ENCODE measurements around the gene LMCD1. TPM values are rescaled to one million over a fixed set of nuclear protein-coding genes. Genes with fewer than 3 reads are reported as not detected.

LMCD1 gene
- total RNA-seq, 2 experiments from 2014 or later: 0.47 TPM; not detected in 1

DNA sequence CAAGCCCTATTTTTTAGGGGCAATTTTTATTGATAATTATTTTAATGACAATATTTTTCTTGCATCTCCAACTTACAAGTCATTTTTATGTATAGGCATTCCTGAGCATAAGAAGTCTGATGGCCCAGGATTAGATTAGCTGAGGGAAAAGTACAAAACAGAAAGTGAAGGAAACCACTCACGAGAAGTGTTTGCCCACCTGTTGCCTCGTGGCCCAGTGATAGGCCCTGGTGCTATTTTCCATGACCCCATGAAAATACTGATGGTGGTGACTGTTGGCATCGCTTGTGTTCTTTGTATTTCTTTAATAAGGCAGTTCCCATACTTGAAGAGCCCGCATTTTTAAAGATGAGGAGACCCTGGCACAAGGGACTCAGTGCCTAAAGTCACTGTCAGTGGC, 7.9 kb upstream of the LMCD1 start:
- POLR2A ChIA-PET: no interaction called here
- CTCF ChIA-PET (ENCODE audit: unreplicated experiment): no interaction called here

DNA sequence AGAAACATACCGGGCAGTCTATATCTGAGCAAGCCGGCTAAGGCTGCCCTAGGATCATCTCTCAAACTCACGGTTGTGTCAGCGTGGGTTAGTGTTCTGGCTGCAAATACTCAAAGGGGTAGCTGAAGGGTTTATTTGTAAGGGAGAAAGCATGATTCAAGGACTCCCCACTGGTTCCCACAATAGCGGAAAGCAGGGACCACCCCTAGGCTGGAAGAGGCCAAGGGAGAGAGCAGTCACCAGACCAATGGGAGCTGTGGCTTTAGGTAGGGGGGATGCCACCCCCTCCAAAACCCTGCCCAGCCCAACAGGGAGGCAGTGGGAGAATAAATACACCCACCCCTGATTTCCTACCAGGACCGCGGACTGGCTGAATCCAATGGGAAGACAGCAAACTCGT, 7.3 kb upstream of the LMCD1 start:
- Histone ChIP-seq H2AFZ (ENCODE audit: low read length) (no peak overlapping the region), H3K36me3 (ENCODE audit: insufficient read depth, low read length) (no peaks in the 10 kb centered on the region), H3K79me2 (ENCODE audit: insufficient read depth, low read depth, low read length) (no peaks in the 10 kb centered on the region), H3K9me3 (ENCODE audit: low read length) (no peaks in the 10 kb centered on the region), H3K4me1 (ENCODE audit: insufficient read depth, low read length, poor library complexity, severe bottlenecking) (peaks cover 11% of the 10 kb centered on the region), H3K9me2 (ENCODE audit: insufficient read depth, low read length) (no peaks in the 10 kb centered on the region), H3K4me2 (ENCODE audit: low read length) (no peak overlapping the region), H3K27ac (ENCODE audit: low read depth, low read length, poor library complexity, severe bottlenecking) (no peak overlapping the region), H4K20me1 (ENCODE audit: insufficient read depth, low read length) (no peaks in the 10 kb centered on the region), H3K4me3 (ENCODE audit: low read depth, low read length, poor library complexity, severe bottlenecking) (no peak overlapping the region)
- DNase-seq (ENCODE audit: low spot score): no peak
- no peak for TF ChIP-seq EZH2phosphoT487 (IDR thresholded peaks at IDR 0.05; ENCODE audit: borderline replicate concordance, low read depth, low read length)
- TF ChIP-seq, protein P1, sequence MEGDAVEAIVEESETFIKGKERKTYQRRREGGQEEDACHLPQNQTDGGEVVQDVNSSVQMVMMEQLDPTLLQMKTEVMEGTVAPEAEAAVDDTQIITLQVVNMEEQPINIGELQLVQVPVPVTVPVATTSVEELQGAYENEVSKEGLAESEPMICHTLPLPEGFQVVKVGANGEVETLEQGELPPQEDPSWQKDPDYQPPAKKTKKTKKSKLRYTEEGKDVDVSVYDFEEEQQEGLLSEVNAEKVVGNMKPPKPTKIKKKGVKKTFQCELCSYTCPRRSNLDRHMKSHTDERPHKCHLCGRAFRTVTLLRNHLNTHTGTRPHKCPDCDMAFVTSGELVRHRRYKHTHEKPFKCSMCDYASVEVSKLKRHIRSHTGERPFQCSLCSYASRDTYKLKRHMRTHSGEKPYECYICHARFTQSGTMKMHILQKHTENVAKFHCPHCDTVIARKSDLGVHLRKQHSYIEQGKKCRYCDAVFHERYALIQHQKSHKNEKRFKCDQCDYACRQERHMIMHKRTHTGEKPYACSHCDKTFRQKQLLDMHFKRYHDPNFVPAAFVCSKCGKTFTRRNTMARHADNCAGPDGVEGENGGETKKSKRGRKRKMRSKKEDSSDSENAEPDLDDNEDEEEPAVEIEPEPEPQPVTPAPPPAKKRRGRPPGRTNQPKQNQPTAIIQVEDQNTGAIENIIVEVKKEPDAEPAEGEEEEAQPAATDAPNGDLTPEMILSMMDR (conservative IDR thresholded peaks at IDR 0.05; ENCODE audit: low read length): no peak
- intact Hi-C loops (cut with micrococcal nuclease; ENCODE audit: unreplicated experiment): no loop called here
- BruUV-seq (replicated peaks): no TSS peak
- CTCF ChIA-PET (ENCODE audit: unreplicated experiment): no interaction called here
- POLR2A ChIA-PET: no interaction called here

More for the DNA sequence above, 7.9 kb upstream of the LMCD1 start:
- no peak overlapping the region for H3K27ac ChIP-seq (ENCODE audit: low read depth, low read length, poor library complexity, severe bottlenecking)
- no peak overlapping the region for H2AFZ ChIP-seq (ENCODE audit: low read length)
- H3K9me3 ChIP-seq (ENCODE audit: low read length): no peaks in the 10 kb centered on the region
- H3K4me1 ChIP-seq (ENCODE audit: insufficient read depth, low read length, poor library complexity, severe bottlenecking): peaks cover 11% of the 10 kb centered on the region
- intact Hi-C loops (cut with micrococcal nuclease; ENCODE audit: unreplicated experiment): no loop called here
- H4K20me1 ChIP-seq (ENCODE audit: insufficient read depth, low read length): no peaks in the 10 kb centered on the region
- H3K9me2 ChIP-seq (ENCODE audit: insufficient read depth, low read length): no peaks in the 10 kb centered on the region
- H3K36me3 ChIP-seq (ENCODE audit: insufficient read depth, low read length): no peaks in the 10 kb centered on the region
- H3K4me2 ChIP-seq (ENCODE audit: low read length): no peak overlapping the region
- no peaks in the 10 kb centered on the region for H3K79me2 ChIP-seq (ENCODE audit: insufficient read depth, low read depth, low read length)
- TF ChIP-seq, protein P1 (conservative IDR thresholded peaks at IDR 0.05; ENCODE audit: low read length): no peak
- no peak for TF ChIP-seq EZH2phosphoT487 (IDR thresholded peaks at IDR 0.05; ENCODE audit: borderline replicate concordance, low read depth, low read length)
- no TSS peak for BruUV-seq (replicated peaks)
- H3K4me3 ChIP-seq (ENCODE audit: low read depth, low read length, poor library complexity, severe bottlenecking): no peak overlapping the region
- no peak for DNase-seq (ENCODE audit: low spot score)

DNA sequence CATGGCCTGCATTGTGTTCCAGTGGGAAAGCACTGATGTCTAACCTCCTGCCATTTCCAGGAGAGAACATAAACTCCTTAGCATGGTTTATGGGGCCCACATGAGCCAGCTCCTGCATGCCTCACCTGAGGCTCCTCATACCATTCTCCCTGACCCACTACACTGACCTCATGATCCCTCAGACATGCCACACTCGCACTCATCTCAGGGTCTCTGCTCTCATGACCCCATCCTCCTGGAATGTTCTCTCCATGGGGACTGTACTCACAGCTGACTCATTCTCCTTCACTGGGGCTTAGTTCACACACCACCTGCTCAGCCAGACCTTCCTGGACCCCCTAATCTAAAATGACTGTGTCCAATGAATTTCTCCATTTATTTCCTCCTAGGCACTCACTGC, 4.0 kb upstream of the LMCD1 start:
- no peaks in the 10 kb centered on the region for H4K20me1 ChIP-seq (ENCODE audit: insufficient read depth, low read length)
- H3K9me3 ChIP-seq (ENCODE audit: low read length): no peaks in the 10 kb centered on the region
- H3K36me3 ChIP-seq (ENCODE audit: insufficient read depth, low read length): no peaks in the 10 kb centered on the region
- no peak overlapping the region for H3K4me2 ChIP-seq (ENCODE audit: low read length)
- H3K79me2 ChIP-seq (ENCODE audit: insufficient read depth, low read depth, low read length): no peaks in the 10 kb centered on the region
- intact Hi-C loops (cut with micrococcal nuclease; ENCODE audit: unreplicated experiment): no loop called here
- H2AFZ ChIP-seq (ENCODE audit: low read length): no peak overlapping the region
- ChIA-PET CTCF (ENCODE audit: unreplicated experiment) (no interaction called here), POLR2A (interaction anchor here (1.9 kb wide), 1 partner anchor 9 kb away, joined by 6 read pairs; no protein-coding TSS in a partner anchor)
- BruUV-seq (replicated peaks): no TSS peak
- peaks cover 16% of the 10 kb centered on the region for H3K4me1 ChIP-seq (ENCODE audit: insufficient read depth, low read length, poor library complexity, severe bottlenecking)
- TF ChIP-seq, protein P1 (conservative IDR thresholded peaks at IDR 0.05; ENCODE audit: low read length): no peak
- no peak for DNase-seq (ENCODE audit: low spot score)
- no peak overlapping the region for H3K27ac ChIP-seq (ENCODE audit: low read depth, low read length, poor library complexity, severe bottlenecking)
- H3K9me2 ChIP-seq (ENCODE audit: insufficient read depth, low read length): no peaks in the 10 kb centered on the region
- H3K4me3 ChIP-seq (ENCODE audit: low read depth, low read length, poor library complexity, severe bottlenecking): no peak overlapping the region
